ENCODE data around the gene NEGR1.

GRCh38 chr1:72140222-72140621 is 142.1 kb downstream of the NEGR1 start:
- TF ChIP-seq POLR2A (IDR thresholded peaks at IDR 0.05) (no peak), POLR2AphosphoS5 (IDR thresholded peaks at IDR 0.05; ENCODE audit: insufficient read depth in 1 of 2, low read depth in 1 of 2) (no peak), CTCF (IDR thresholded peaks at IDR 0.05) (no peak)
